Epithelial cell of esophagus (primary cell): ENCODE data around the gene MEIKIN.

Experiments used
- DNase-seq: peaks from one replicate; pipeline ENCODE4 v3.0.0; 2010; ENCODE audit warnings: low read depth
- H3K4me3 ChIP-seq: 2 replicates; pipeline ENCODE4 v1.5.1; 2011; ENCODE audit warnings: mild to moderate bottlenecking, low read length, control low read depth
- TF ChIP-seq, protein P1 (sequence below): IDR thresholded peaks from 2 replicates; pipeline ENCODE4 v1.5.1; 2011; ENCODE audit warnings: low read depth, mild to moderate bottlenecking, low read length, control low read depth, inconsistent platforms; ENCODE audit not compliant: insufficient read depth; ENCODE audit errors: missing control alignments

Gene MEIKIN

DNA sequence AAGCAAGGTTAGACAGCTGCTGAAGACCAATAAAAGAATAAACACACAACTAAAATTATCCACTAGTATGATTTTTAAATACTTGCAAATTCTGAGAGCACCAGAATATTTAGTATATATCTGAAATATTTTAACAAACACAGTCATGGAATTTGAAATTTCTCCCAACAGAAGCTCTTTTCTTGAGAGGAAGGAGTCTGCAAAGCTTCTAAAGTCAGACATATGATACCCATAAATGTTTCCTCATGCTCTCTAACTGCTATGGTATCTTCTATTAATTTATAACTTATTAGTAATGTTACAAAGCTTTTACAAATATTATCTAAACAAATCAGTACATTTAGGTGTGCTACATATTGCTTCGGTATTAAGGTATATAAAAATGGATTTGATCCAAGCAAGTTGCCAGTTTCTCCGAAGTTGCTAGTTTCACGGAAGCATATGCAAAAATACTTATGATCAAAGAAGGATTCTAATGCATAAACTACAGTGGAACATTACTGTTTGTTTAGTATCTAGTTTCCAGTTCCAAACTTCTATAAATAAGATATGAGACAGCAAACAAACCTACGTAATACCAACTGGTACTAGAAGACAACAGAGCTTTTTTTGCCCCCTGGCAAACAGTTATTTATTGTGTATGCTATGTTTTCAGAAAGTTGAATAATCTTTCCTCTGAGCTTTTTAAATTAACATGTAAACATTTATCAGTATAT, 170.7 kb downstream of the MEIKIN start:
- TF ChIP-seq, protein P1, sequence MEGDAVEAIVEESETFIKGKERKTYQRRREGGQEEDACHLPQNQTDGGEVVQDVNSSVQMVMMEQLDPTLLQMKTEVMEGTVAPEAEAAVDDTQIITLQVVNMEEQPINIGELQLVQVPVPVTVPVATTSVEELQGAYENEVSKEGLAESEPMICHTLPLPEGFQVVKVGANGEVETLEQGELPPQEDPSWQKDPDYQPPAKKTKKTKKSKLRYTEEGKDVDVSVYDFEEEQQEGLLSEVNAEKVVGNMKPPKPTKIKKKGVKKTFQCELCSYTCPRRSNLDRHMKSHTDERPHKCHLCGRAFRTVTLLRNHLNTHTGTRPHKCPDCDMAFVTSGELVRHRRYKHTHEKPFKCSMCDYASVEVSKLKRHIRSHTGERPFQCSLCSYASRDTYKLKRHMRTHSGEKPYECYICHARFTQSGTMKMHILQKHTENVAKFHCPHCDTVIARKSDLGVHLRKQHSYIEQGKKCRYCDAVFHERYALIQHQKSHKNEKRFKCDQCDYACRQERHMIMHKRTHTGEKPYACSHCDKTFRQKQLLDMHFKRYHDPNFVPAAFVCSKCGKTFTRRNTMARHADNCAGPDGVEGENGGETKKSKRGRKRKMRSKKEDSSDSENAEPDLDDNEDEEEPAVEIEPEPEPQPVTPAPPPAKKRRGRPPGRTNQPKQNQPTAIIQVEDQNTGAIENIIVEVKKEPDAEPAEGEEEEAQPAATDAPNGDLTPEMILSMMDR, result no peak
- no peak overlapping the region for H3K4me3 ChIP-seq
- no peak for DNase-seq

GRCh38 chr5:131773805-131774204, 171.7 kb downstream of the MEIKIN start:
- no peak for DNase-seq
- H3K4me3 ChIP-seq, result no peak overlapping the region
- TF ChIP-seq, protein P1, result no peak

DNA sequence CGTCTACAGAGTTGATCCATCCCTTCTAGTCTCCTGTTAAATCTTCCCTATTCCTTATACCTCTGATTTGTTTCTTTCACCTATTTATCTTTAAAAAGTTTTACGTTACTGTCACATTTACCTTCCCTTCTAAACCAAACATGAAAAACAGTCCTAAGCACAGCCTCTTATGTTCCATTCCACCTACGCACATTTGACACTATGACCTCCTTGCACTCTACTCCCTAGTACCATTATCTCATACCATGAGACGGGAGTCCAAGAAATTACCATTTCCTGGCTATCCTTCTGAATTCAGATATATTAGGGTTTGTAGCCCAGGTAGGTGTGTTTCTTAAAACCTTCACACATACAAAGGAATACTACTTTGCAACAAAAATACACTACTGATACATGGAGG, 173.8 kb downstream of the MEIKIN start:
- TF ChIP-seq, protein P1, result no peak
- H3K4me3 ChIP-seq, result no peak overlapping the region
- no peak for DNase-seq

GRCh38 chr5:131769961-131770360, 175.5 kb downstream of the MEIKIN start:
- TF ChIP-seq, protein P1, result no peak
- DNase-seq, result no peak

DNA sequence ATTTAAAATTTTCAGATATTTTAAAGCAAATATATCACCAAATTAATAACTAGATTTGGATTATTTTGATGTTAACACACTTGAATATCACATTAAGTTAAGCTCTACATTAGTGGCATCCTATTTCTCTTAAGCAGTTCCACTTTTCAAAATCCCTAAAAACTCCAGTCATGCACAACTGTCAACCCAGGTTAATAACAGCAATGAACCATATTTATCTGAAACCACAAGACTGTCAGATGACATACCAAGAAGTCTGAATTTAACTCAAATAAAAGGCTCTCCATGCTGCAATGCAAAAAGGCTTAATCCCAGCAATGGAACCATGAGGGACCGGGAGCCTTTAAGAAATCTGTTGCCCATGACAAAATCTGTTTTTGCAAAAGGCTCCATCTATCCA, 176.1 kb downstream of the MEIKIN start:
- TF ChIP-seq, protein P1, result no peak
- DNase-seq, result no peak
- H3K4me3 ChIP-seq, result no peak overlapping the region

More at GRCh38 chr5:131769961-131770360, 175.5 kb downstream of the MEIKIN start:
- H3K4me3 ChIP-seq, result no peak overlapping the region

- TF ChIP-seq, protein P1, result no peak
- no peak for DNase-seq
- no peak overlapping the region for H3K4me3 ChIP-seq
Observed at GRCh38 chr5:131767891-131768290, 177.6 kb downstream of the MEIKIN start.

DNA sequence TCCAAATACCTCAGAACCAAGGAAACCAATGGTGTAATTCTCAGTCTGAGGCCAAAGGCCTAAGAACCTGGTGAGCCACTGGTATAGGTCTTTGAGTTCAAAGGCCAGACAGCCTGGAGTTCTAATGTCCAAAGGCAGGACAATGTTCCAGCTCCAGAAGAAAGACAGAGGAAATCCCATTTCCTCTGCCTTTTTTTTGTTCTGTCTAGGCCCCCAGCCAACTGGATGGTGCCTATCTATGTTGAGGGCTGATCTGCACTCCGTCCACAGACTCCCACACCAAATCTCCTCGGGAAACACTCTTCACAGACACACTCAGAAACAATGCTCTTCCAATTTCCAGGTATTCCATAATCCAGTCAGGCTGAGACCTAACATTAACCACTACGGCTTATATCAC, 178.8 kb downstream of the MEIKIN start:
- no peak for DNase-seq
- TF ChIP-seq, protein P1, result no peak
- H3K4me3 ChIP-seq, result no peak overlapping the region
